LNCaP clone FGC (cell line): Measurements from ENCODE around the gene TMCO4.

Source experiments
- DNase-seq: peaks from one replicate; pipeline ENCODE4 v3.0.0-alpha.2; 2011; ENCODE audit warnings: low read depth
- H3K4me3 ChIP-seq: 2 replicates; pipeline ENCODE4 v1.5.1; 2011; ENCODE audit warnings: mild to moderate bottlenecking, low read depth, low read length, control low read depth
- CTCF ChIP-seq: IDR thresholded peaks from 2 replicates; pipeline ENCODE4 v1.5.1; 2012; ENCODE audit warnings: mild to moderate bottlenecking; ENCODE audit not compliant: control insufficient read depth, insufficient read depth; ENCODE audit errors: extremely low read depth

Gene TMCO4

GRCh38 chr1:19731311-19731821 lies 68.3 kb downstream of the TMCO4 start:
- no peak for DNase-seq
- TF ChIP-seq CTCF = no peak

DNA sequence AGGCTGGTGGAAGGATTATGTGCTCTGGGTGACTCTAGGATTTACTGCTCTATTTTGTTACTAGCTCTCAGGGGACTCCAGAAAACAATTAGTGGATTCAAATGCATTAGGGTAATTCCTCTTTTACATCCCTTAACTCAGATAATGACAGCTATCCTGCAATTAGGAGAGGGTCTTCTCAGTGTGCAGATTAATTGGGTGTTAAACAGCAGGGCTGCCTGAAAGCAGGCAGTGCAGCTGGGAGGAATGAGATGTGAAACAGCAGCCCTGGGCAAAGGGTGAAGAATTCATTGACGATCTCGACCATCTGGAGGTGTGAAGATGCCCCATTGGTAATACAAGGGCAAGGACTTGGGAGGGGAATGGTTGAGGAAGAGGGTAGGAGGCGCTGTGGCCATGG lies 68.9 kb downstream of the TMCO4 start:
- TF ChIP-seq CTCF = no peak
- no peak for DNase-seq

More at GRCh38 chr1:19731311-19731821, 68.3 kb downstream of the TMCO4 start:
- H3K4me3 ChIP-seq = no peak overlapping the region

DNA sequence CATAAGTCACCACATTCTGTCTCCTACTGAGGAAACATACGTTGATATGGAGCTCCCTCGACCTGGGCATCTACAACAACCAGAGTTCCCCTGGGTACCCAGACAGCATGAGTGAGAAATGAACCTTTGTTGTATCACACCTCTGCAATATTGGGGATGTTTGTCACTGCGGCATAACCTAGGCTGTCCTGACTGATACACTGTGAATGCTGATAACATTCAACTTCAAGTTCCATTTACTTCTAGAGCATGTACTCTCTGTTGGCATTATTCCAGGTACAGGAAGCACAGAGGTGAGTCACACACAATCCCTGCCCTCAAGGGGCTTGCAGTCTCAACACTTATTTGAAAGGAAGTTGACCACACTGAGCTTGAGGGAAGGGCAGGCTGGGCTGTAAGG lies 69.5 kb downstream of the TMCO4 start:
- no peak overlapping the region for H3K4me3 ChIP-seq

More for the DNA sequence above, 68.9 kb downstream of the TMCO4 start:
- H3K4me3 ChIP-seq = no peak overlapping the region

GRCh38 chr1:19728413-19729145 lies 71.1 kb downstream of the TMCO4 start:
- no peak overlapping the region for H3K4me3 ChIP-seq
- no peak for TF ChIP-seq CTCF
- DNase-seq = no peak

More for the DNA sequence above, 69.5 kb downstream of the TMCO4 start:
- DNase-seq = no peak
- TF ChIP-seq CTCF = no peak

DNA sequence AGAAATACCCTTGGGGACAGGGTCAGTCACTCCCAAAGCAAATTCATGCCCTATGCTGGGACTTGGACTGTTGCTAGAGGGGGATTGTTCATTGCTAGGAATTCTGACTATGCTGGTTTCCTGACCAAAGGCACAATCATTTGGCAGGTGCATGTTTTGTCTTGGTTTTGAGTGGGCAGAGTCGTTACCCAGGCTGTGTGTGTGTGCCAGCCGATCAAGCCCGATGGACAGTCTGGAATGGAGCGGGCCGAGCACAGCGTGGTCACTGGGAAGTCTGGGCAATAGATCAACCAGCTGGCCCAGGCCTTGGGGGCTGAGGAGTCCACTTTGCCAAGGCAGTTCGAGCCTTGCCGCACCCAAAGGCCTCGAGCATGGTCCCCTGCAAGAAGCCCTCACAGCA lies 74.1 kb downstream of the TMCO4 start:
- no peak for TF ChIP-seq CTCF
- H3K4me3 ChIP-seq = no peak overlapping the region
- DNase-seq = no peak

DNA sequence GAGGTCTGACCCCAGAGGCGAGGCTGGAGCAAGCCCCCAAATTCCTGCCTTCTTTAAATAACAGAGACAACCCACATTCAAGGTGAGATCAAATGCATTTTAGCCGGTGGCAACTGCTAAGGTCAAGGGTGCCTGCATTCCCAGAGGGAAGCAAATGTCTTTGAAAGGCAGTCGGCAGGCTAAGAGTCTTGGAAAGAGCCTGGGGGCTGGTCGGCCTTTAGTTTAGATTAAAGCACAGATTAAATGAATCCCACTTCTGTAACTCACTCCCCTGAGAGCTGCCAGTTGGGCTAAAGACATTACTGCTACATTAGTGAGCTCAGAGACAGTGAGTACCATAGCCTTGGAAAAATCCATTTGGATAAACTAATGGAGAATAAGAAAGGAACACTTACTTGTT lies 75.8 kb downstream of the TMCO4 start:
- DNase-seq = no peak
- no peak overlapping the region for H3K4me3 ChIP-seq
- TF ChIP-seq CTCF = no peak

- H3K4me3 ChIP-seq = no peak overlapping the region
- no peak for TF ChIP-seq CTCF
- no peak for DNase-seq
These were observed 78.7 kb downstream of the TMCO4 start for GRCh38 chr1:19720973-19721372.
